ENCODE results near the gene TMEM250.

GRCh38 chr9:136142414-136142796, 23.7 kb upstream of the TMEM250 start:
- TF ChIP-seq TAF1 (IDR thresholded peaks at IDR 0.05; ENCODE audit: borderline replicate concordance, low read depth, low read length): no peak
- no peak for TF ChIP-seq CTCF (IDR thresholded peaks at IDR 0.05)
- TF ChIP-seq MXI1 (IDR thresholded peaks at IDR 0.05; ENCODE audit: low read depth, low read length): no peak
- no peak for TF ChIP-seq USF1 (IDR thresholded peaks at IDR 0.05; ENCODE audit: borderline replicate concordance, low read depth)
- TF ChIP-seq MAX (IDR thresholded peaks at IDR 0.05; ENCODE audit: low read depth): no peak
- TF ChIP-seq RFX5 (IDR thresholded peaks at IDR 0.05; ENCODE audit: low read length): no peak

All from SK-N-SH (cell line).